Panc1 (cell line): ENCODE measurements around the gene RHBDF1. TPM values are rescaled to one million over a fixed set of nuclear protein-coding genes. Genes with fewer than 3 reads are reported as not detected.

Experiments used
- ATAC-seq: fragments of 200-7000 bp; cut with Tn5 transposase; 2 replicates; pipeline ENCODE4 v1.9.1; 2020; ENCODE audit warnings: mild to moderate bottlenecking, moderate library complexity
- BruUV-seq: library from RNA; stranded (reverse); fragments of 400-500 nt; replicated peaks from 2 replicates; lab custom pipeline; 2021; lab: Mats Ljungman, UMichigan
- CTCF ChIA-PET: fragments of 300-600 bp; sonication (Branson Sonifier 250); formaldehyde crosslinking; loops from one replicate; lab custom pipeline; 2022; ENCODE audit warnings: antibody characterized with exemption; lab: Charles Lee
- POLR2A ChIA-PET: fragments of 300-600 bp; sonication (Branson Sonifier 250); formaldehyde crosslinking; loops from one replicate; lab custom pipeline; 2022; ENCODE audit warnings: antibody characterized with exemption; lab: Charles Lee
- DNase-seq: peaks from one replicate; pipeline ENCODE4 v3.0.0-alpha.2; 2010; ENCODE audit warnings: low read depth, low spot score
- H3K27ac ChIP-seq: 2 replicates; pipeline ENCODE4 v1.5.1; 2011; ENCODE audit warnings: mild to moderate bottlenecking, low read length, inconsistent platforms
- H3K27me3 ChIP-seq: fragments of 200-500 bp; sonication (Bioruptor generic); 2 replicates; pipeline ENCODE4 v1.6.0; 2014; ENCODE audit warnings: low read length, inconsistent platforms; ENCODE audit not compliant: control insufficient read depth, insufficient read depth
- H3K36me3 ChIP-seq: fragments of 200-500 bp; sonication (Bioruptor generic); 2 replicates; pipeline ENCODE4 v1.5.1; 2014; ENCODE audit warnings: inconsistent platforms, mild to moderate bottlenecking, low read length, moderate library complexity; ENCODE audit not compliant: control insufficient read depth, insufficient read depth
- H3K4me1 ChIP-seq: 2 replicates; pipeline ENCODE4 v1.5.1; 2011; ENCODE audit warnings: inconsistent platforms, mild to moderate bottlenecking, low read length, moderate library complexity; ENCODE audit not compliant: control insufficient read depth, insufficient read depth
- H3K4me3 ChIP-seq, 2 experiments: 2 replicates each; pipeline ENCODE4 v1.5.1; 2011 to 2012; ENCODE audit warnings: low read depth in 2 of 2, low read length in 2 of 2, mild to moderate bottlenecking in 2 of 2, inconsistent platforms in 1 of 2, moderate library complexity in 1 of 2
- H3K9me3 ChIP-seq: fragments of 200-500 bp; sonication (Bioruptor generic); 2 replicates; pipeline ENCODE4 v1.5.1; 2014; ENCODE audit warnings: low read depth, mild to moderate bottlenecking, inconsistent platforms, low read length, moderate library complexity; ENCODE audit not compliant: control insufficient read depth, insufficient read depth
- POLR2AphosphoS5 ChIP-seq: IDR thresholded peaks from 2 replicates; pipeline ENCODE4 v1.6.1; 2012; ENCODE audit warnings: mild to moderate bottlenecking, low read depth, low read length, moderate library complexity
- SIN3A ChIP-seq: IDR thresholded peaks from 2 replicates; pipeline ENCODE4 v1.6.1; 2012; ENCODE audit warnings: low read depth, mild to moderate bottlenecking, low read length, moderate library complexity, borderline replicate concordance; ENCODE audit not compliant: insufficient read depth
- TCF7L2 ChIP-seq: IDR thresholded peaks from 2 replicates; pipeline ENCODE4 v1.6.1; 2011; ENCODE audit warnings: mild to moderate bottlenecking, low read depth, low read length, inconsistent platforms
- in situ Hi-C: cut with HindIII; loops from 2 replicates; pipeline ENCODE4 v1.10.0; 2016; ENCODE audit warnings: low sequenced_read_pairs, low pct_unique_long_range_greater_than_20kb
- intact Hi-C: fragments of 100-400 bp; cut with micrococcal nuclease; formaldehyde crosslinking; loops from one replicate; pipeline ENCODE4 v1.10.0; 2022; ENCODE audit not compliant: unreplicated experiment
- total RNA-seq: library from RNA; stranded (reverse); gene quantifications from one replicate; pipeline ENCODE4 v1.2.1, GENCODE V29; 2021; ENCODE audit not compliant: unreplicated experiment
- TF ChIP-seq, protein P1 (sequence below), 2 experiments: IDR thresholded peaks; 2 replicates each; pipeline ENCODE4 v1.6.1; 2011 to 2012; ENCODE audit warnings: low read depth in 2 of 2, control low read depth in 1 of 2, low read length in 1 of 2, mild to moderate bottlenecking in 1 of 2, moderate library complexity in 1 of 2; ENCODE audit not compliant: insufficient read depth in 1 of 2
- TF ChIP-seq, protein P2 (sequence below): fragments of 450-650 bp; IDR thresholded peaks from 2 replicates; pipeline ENCODE4 v1.5.1; 2017; ENCODE audit warnings: mild to moderate bottlenecking

Gene RHBDF1
- total RNA-seq, 1 experiment from 2014 or later = 41.7 TPM

DNA sequence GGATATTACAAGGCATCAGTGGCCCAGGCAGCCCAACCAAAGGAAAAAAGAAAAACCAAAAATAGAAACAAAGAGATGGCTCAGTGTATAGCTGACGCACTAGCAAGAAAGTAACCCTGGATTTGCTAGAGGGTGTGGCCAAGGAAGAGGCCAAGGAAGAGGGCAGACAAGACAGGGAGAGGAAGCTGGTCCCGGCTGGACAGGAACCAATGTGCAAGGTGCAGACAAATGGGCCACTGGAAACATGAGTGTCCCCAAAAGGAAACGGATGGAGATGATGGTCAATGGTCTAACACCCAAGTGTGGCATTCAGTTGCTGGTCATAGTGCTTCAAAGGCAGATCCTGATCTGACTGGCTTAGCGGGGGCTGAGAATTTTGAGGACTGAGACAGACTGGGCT is 29.7 kb downstream of the RHBDF1 start:
- in situ Hi-C loops = no loop called here
- CTCF ChIA-PET = no interaction called here
- no TSS peak for BruUV-seq

DNA sequence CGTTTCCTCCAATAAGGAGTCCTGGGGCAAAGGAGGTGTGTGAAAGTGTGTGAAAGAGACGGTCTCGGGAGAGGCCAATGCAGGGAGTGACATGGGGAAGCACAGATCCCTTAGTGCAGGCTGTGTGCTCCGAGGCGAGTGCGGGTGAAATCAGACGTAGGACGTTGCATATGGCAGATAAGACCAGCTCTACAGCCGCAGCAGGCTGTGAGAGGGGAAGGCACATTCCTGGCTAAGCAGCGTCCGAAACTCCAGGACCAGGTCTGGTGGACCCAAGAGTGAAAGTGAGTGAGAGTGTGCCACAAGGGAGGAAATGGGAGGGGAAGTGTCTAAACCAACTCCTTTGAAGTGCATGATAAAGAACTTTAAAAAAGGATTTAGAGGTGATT is 30.4 kb downstream of the RHBDF1 start:
- no peaks in the 10 kb centered on the region for H3K9me3 ChIP-seq
- no peaks in the 10 kb centered on the region for H3K4me1 ChIP-seq
- ATAC-seq (no peak), DNase-seq (no peak)
- H3K27me3 ChIP-seq = no peaks in the 10 kb centered on the region
- H3K4me3 ChIP-seq = no peak overlapping the region
- H3K27ac ChIP-seq = no peak overlapping the region
- no peak for TF ChIP-seq POLR2AphosphoS5
- TF ChIP-seq, protein P1, sequence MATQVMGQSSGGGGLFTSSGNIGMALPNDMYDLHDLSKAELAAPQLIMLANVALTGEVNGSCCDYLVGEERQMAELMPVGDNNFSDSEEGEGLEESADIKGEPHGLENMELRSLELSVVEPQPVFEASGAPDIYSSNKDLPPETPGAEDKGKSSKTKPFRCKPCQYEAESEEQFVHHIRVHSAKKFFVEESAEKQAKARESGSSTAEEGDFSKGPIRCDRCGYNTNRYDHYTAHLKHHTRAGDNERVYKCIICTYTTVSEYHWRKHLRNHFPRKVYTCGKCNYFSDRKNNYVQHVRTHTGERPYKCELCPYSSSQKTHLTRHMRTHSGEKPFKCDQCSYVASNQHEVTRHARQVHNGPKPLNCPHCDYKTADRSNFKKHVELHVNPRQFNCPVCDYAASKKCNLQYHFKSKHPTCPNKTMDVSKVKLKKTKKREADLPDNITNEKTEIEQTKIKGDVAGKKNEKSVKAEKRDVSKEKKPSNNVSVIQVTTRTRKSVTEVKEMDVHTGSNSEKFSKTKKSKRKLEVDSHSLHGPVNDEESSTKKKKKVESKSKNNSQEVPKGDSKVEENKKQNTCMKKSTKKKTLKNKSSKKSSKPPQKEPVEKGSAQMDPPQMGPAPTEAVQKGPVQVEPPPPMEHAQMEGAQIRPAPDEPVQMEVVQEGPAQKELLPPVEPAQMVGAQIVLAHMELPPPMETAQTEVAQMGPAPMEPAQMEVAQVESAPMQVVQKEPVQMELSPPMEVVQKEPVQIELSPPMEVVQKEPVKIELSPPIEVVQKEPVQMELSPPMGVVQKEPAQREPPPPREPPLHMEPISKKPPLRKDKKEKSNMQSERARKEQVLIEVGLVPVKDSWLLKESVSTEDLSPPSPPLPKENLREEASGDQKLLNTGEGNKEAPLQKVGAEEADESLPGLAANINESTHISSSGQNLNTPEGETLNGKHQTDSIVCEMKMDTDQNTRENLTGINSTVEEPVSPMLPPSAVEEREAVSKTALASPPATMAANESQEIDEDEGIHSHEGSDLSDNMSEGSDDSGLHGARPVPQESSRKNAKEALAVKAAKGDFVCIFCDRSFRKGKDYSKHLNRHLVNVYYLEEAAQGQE (IDR thresholded peaks at IDR 0.05; ENCODE audit: insufficient read depth in 1 of 2, low read depth in 2 of 2, low read length in 1 of 2) = no peak
- BruUV-seq = no TSS peak
- peaks cover 11% of the 10 kb centered on the region for H3K36me3 ChIP-seq
- POLR2A ChIA-PET = no interaction called here
- in situ Hi-C loops = no loop called here
- CTCF ChIA-PET = no interaction called here
- intact Hi-C loops = no loop called here

More for the DNA sequence above, 29.7 kb downstream of the RHBDF1 start:
- Histone ChIP-seq H3K27me3 (no peaks in the 10 kb centered on the region), H3K36me3 (peaks cover 14% of the 10 kb centered on the region), H3K9me3 (no peaks in the 10 kb centered on the region), H3K27ac (no peak overlapping the region), H3K4me3 (no peak overlapping the region), H3K4me1 (no peaks in the 10 kb centered on the region)
- POLR2A ChIA-PET = no interaction called here
- TF ChIP-seq, protein P2, sequence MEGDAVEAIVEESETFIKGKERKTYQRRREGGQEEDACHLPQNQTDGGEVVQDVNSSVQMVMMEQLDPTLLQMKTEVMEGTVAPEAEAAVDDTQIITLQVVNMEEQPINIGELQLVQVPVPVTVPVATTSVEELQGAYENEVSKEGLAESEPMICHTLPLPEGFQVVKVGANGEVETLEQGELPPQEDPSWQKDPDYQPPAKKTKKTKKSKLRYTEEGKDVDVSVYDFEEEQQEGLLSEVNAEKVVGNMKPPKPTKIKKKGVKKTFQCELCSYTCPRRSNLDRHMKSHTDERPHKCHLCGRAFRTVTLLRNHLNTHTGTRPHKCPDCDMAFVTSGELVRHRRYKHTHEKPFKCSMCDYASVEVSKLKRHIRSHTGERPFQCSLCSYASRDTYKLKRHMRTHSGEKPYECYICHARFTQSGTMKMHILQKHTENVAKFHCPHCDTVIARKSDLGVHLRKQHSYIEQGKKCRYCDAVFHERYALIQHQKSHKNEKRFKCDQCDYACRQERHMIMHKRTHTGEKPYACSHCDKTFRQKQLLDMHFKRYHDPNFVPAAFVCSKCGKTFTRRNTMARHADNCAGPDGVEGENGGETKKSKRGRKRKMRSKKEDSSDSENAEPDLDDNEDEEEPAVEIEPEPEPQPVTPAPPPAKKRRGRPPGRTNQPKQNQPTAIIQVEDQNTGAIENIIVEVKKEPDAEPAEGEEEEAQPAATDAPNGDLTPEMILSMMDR = no peak
- TF ChIP-seq SIN3A (no peak), TCF7L2 (no peak), POLR2AphosphoS5 (no peak)
- TF ChIP-seq, protein P1 (IDR thresholded peaks at IDR 0.05; ENCODE audit: insufficient read depth in 1 of 2, low read depth in 2 of 2, low read length in 1 of 2) = no peak
- no peak for DNase-seq
- intact Hi-C loops = no loop called here
- no peak for ATAC-seq
